Loucy (cell line): Measurements from ENCODE around the gene SYTL1.
A peak's percentile ranks its signal among the peaks of the same experiment; 100 is the strongest.

Experiments
- H2AFZ ChIP-seq: fragments of 200-600 bp; sonication (generic); 2 replicates; pipeline ENCODE4 v1.6.0; 2016; ENCODE audit warnings: antibody characterized with exemption, mild to moderate bottlenecking, low read length, moderate library complexity
- H3F3A ChIP-seq: fragments of 200-600 bp; 2 replicates; pipeline ENCODE4 v1.6.0; 2016; ENCODE audit warnings: antibody characterized with exemption, low read depth, mild to moderate bottlenecking
- H3K27me3 ChIP-seq: fragments of 200-600 bp; sonication (generic); 2 replicates; pipeline ENCODE4 v1.6.1; 2014; ENCODE audit warnings: low read length, mild to moderate bottlenecking; ENCODE audit not compliant: insufficient read depth, poor library complexity, severe bottlenecking
- H3K36me3 ChIP-seq: fragments of 200-600 bp; sonication (generic); 2 replicates; pipeline ENCODE4 v1.6.1; 2016; ENCODE audit warnings: low read length; ENCODE audit not compliant: insufficient read depth
- H3K4me1 ChIP-seq: fragments of 200-600 bp; sonication (generic); 2 replicates; pipeline ENCODE4 v1.5.1; 2014; ENCODE audit warnings: low read length, mild to moderate bottlenecking; ENCODE audit not compliant: insufficient read depth, poor library complexity, severe bottlenecking
- H3K4me2 ChIP-seq: fragments of 200-600 bp; sonication (generic); 2 replicates; pipeline ENCODE4 v1.6.0; 2014; ENCODE audit warnings: antibody characterized with exemption, low read length, low read depth, mild to moderate bottlenecking; ENCODE audit not compliant: poor library complexity, severe bottlenecking
- H3K4me3 ChIP-seq: fragments of 200-600 bp; sonication (generic); 2 replicates; pipeline ENCODE4 v1.5.1; 2014; ENCODE audit warnings: low read length, mild to moderate bottlenecking, mixed read lengths; ENCODE audit not compliant: poor library complexity, severe bottlenecking
- H3K79me2 ChIP-seq: fragments of 200-600 bp; sonication (generic); 2 replicates; pipeline ENCODE4 v1.6.1; 2014; ENCODE audit warnings: low read length; ENCODE audit not compliant: insufficient read depth
- H3K9ac ChIP-seq: fragments of 200-600 bp; sonication (generic); 2 replicates; pipeline ENCODE4 v1.6.0; 2014; ENCODE audit warnings: mild to moderate bottlenecking, low read depth, low read length, moderate library complexity; ENCODE audit not compliant: poor library complexity, severe bottlenecking
- H3K9me2 ChIP-seq: fragments of 200-600 bp; sonication (generic); replicated peaks from 2 replicates; pipeline ENCODE4 v1.6.1; 2016; ENCODE audit warnings: low read depth, low read length, mixed read lengths
- H3K9me3 ChIP-seq: fragments of 200-600 bp; sonication (generic); 2 replicates; pipeline ENCODE4 v1.6.1; 2014; ENCODE audit warnings: mild to moderate bottlenecking, antibody characterized with exemption, low read length, low read depth; ENCODE audit not compliant: insufficient read depth
- H4K20me1 ChIP-seq: fragments of 200-600 bp; sonication (generic); 2 replicates; pipeline ENCODE4 v1.6.0; 2014; ENCODE audit warnings: antibody characterized with exemption, low read length, mild to moderate bottlenecking; ENCODE audit not compliant: insufficient read depth, poor library complexity, severe bottlenecking
- CTCF ChIP-seq: fragments of 200-600 bp; sonication (generic); conservative IDR thresholded peaks from 2 replicates; pipeline ENCODE4 v1.5.1; 2014; ENCODE audit warnings: mild to moderate bottlenecking, antibody characterized with exemption, low read length
- EZH2phosphoT487 ChIP-seq: fragments of 200-600 bp; IDR thresholded peaks from 2 replicates; pipeline ENCODE4 v1.6.1; 2018; ENCODE audit warnings: antibody characterized with exemption, mild to moderate bottlenecking, moderate library complexity, borderline replicate concordance

Gene SYTL1

GRCh38 chr1:27332536-27333281 lies 9.1 kb upstream of the SYTL1 start:
- TF ChIP-seq EZH2phosphoT487: no peak
- peak; percentile 88 for TF ChIP-seq CTCF
- Histone ChIP-seq H3K9me2 (no peaks in the 10 kb centered on the region), H3F3A (no peaks in the 10 kb centered on the region), H3K9ac (no peak overlapping the region), H3K79me2 (peaks cover 28% of the 10 kb centered on the region), H3K4me1 (peaks cover 15% of the 10 kb centered on the region), H3K4me3 (no peak overlapping the region), H3K36me3 (peaks cover 54% of the 10 kb centered on the region; the same call in 1 of the 2 replicates), H3K27me3 (no peaks in the 10 kb centered on the region), H2AFZ (no peak overlapping the region), H3K4me2 (no peak overlapping the region), H4K20me1 (peaks cover 9% of the 10 kb centered on the region), H3K9me3 (no peaks in the 10 kb centered on the region)

GRCh38 chr1:27333717-27334279 lies 8.0 kb upstream of the SYTL1 start:
- Histone ChIP-seq H3K9me2 (no peaks in the 10 kb centered on the region), H3K79me2 (peaks cover 17% of the 10 kb centered on the region; the same call in 1 of the 2 replicates), H3F3A (no peaks in the 10 kb centered on the region), H3K9ac (no peak overlapping the region), H2AFZ (no peak overlapping the region), H3K4me3 (no peak overlapping the region), H3K9me3 (no peaks in the 10 kb centered on the region), H4K20me1 (peaks cover 3% of the 10 kb centered on the region), H3K27me3 (no peaks in the 10 kb centered on the region), H3K4me1 (peaks cover 5% of the 10 kb centered on the region), H3K36me3 (peaks cover 54% of the 10 kb centered on the region; the same call in 1 of the 2 replicates), H3K4me2 (no peak overlapping the region)
- TF ChIP-seq CTCF: no peak
- no peak for TF ChIP-seq EZH2phosphoT487

GRCh38 chr1:27335506-27336422 lies 6.1 kb upstream of the SYTL1 start:
- Histone ChIP-seq H2AFZ (no peak overlapping the region), H3K27me3 (no peaks in the 10 kb centered on the region), H3F3A (no peaks in the 10 kb centered on the region), H3K9me3 (no peaks in the 10 kb centered on the region), H3K4me3 (no peak overlapping the region), H3K9ac (no peak overlapping the region), H4K20me1 (no peaks in the 10 kb centered on the region), H3K4me1 (peaks cover 2% of the 10 kb centered on the region), H3K36me3 (peaks cover 54% of the 10 kb centered on the region; the same call in 1 of the 2 replicates), H3K4me2 (no peak overlapping the region), H3K9me2 (no peaks in the 10 kb centered on the region), H3K79me2 (peaks cover 2% of the 10 kb centered on the region; the same call in 1 of the 2 replicates)
- TF ChIP-seq CTCF (no peak), EZH2phosphoT487 (no peak)
